IPS DF 19.7 (cell line): ENCODE results near the gene CMPK2.

Experiments
- DNase-seq: peaks from one replicate; pipeline ENCODE4 v3.0.0-alpha.2; 2013; ENCODE audit warnings: low read depth, low spot score

The CMPK2 gene

DNA sequence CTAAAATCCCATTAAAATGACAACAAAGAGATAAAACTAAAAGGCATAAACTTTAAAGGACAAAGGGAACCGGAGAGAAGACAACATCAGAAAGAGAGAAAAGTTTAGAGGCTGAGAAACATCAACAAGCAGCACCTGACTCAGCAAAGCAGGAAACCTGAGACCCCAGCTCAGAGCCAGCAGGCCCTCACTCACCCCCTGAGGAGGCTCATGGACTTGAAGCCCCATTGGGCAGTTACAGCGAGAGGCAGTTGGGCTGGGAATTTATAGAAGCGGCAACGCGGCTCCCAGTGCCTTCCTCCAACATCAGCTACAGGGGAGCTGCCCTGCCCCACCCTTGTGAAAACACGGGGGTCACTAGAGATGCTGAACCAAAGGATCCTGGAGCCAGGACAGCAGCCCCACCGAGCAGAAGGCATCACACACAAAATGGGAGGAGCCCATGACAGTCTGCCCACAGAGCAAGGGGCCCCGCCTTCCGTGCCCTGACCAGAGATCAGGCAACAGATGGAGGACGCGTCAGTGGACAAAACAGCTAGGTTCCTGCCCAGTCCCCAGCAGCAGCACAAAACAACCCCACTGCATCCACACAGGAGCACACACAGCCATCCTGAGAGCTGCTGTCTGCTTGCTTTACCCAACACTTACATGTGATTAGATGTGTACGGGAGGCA, 52.7 kb downstream of the CMPK2 start:
- no peak for DNase-seq

DNA sequence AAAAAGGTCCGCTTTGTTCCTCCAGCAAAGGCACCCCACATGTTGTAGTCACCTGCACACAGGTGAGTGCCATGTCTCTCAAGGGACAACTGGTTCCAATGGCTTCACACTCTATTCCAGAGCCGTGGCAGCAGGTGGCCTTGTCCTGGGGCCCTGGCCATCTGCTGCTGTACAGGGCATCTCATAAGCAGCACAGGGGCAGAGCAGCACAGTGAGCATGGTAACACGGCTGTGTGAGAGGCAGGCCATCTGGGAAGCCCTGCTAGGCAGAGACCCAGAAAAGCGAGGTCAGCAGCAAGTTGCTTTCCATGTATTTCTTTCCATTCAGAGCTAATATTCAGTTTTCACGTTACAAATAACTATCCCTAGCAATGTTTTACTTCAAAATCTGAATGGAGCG, 54.7 kb downstream of the CMPK2 start:
- DNase-seq, result no peak

DNA sequence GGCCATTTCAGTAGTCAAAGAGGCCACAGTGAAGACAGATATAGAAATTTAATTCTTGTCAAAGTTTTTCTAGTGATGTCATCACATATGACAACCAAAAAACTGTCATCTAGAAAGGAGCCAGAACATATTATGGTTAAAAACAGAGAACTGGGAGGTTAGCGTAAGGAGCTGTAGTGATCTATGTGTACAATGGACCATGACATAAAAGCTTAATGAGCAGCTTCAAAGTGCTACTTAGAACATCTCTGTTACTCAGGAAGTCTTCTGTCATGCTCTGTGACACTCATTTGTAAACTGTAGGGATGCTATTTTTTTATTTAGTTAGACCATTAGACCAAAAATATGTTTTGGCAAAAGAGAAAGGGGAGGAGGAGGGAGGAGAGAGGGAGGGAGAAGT, 57.3 kb downstream of the CMPK2 start:
- DNase-seq, result no peak

GRCh38 chr2:6806604-6807003, 59.1 kb downstream of the CMPK2 start:
- DNase-seq, result peak; percentile 72

DNA sequence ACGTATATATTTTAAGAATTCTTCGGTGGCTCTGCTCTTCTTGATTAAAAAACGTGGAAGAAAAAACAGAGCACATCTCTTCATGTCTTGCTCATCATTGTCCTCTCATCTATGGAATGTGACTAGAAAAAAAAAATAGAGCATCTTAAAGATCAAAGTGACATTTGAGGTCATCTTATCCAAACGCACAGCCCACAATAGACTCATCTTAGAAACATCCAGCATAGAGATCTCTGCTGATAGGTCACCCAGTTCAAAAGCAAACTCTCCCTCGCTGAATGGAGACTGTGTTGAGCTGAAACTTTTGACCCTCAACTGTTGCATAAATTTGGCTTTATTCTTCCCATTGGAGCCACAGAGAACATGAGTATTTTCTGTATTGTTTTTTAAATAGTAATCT, 65.2 kb downstream of the CMPK2 start:
- DNase-seq, result no peak
